Smooth muscle cell (in vitro differentiated cells): ENCODE measurements around the gene PLOD2. TPM values are rescaled to one million over a fixed set of nuclear protein-coding genes. Genes with fewer than 3 reads are reported as not detected.

Source experiments
- DNase-seq: peaks from one replicate; lab custom pipeline; 2025; ENCODE audit not compliant: unreplicated experiment; lab: John Stamatoyannopoulos, UW
- H2AFZ ChIP-seq: fragments of 200-600 bp; sonication (generic); 2 replicates; pipeline ENCODE4 v1.6.0; 2016; ENCODE audit warnings: antibody characterized with exemption, low read depth, mild to moderate bottlenecking
- H3F3A ChIP-seq: fragments of 200-600 bp; sonication (generic); 2 replicates; pipeline ENCODE4 v1.6.0; 2017; ENCODE audit warnings: antibody characterized with exemption, low read depth
- H3K27ac ChIP-seq: fragments of 200-600 bp; sonication (generic); 2 replicates; pipeline ENCODE4 v1.5.1; 2016; ENCODE audit warnings: low read depth, mild to moderate bottlenecking
- H3K27me3 ChIP-seq: fragments of 200-600 bp; sonication (generic); 2 replicates; pipeline ENCODE4 v1.6.1; 2016; ENCODE audit warnings: low read depth, mild to moderate bottlenecking
- H3K36me3 ChIP-seq: fragments of 200-600 bp; sonication (generic); 2 replicates; pipeline ENCODE4 v1.5.1; 2016; ENCODE audit warnings: low read depth
- H3K4me1 ChIP-seq: fragments of 200-600 bp; sonication (generic); 2 replicates; pipeline ENCODE4 v1.5.1; 2016; ENCODE audit warnings: low read depth
- H3K4me2 ChIP-seq: fragments of 200-600 bp; sonication (generic); 2 replicates; pipeline ENCODE4 v1.6.0; 2016; ENCODE audit warnings: mild to moderate bottlenecking
- H3K4me3 ChIP-seq: fragments of 200-600 bp; sonication (generic); 2 replicates; pipeline ENCODE4 v1.5.1; 2016; ENCODE audit warnings: mild to moderate bottlenecking
- H3K79me2 ChIP-seq: fragments of 200-600 bp; sonication (generic); 2 replicates; pipeline ENCODE4 v1.6.0; 2016; ENCODE audit warnings: low read depth, mild to moderate bottlenecking
- H3K9ac ChIP-seq: fragments of 200-600 bp; sonication (generic); 2 replicates; pipeline ENCODE4 v1.6.0; 2016; ENCODE audit warnings: low read depth
- H3K9me3 ChIP-seq: fragments of 200-600 bp; sonication (generic); replicated peaks from 2 replicates; pipeline ENCODE4 v1.5.1; 2016; ENCODE audit warnings: low read depth
- H4K20me1 ChIP-seq: fragments of 200-600 bp; sonication (generic); 2 replicates; pipeline ENCODE4 v1.6.0; 2016; ENCODE audit warnings: low read depth
- CTCF ChIP-seq: fragments of 200-600 bp; sonication (generic); IDR thresholded peaks from 2 replicates; pipeline ENCODE4 v1.5.1; 2017; ENCODE audit warnings: borderline replicate concordance, mild to moderate bottlenecking, antibody characterized with exemption; ENCODE audit not compliant: insufficient read depth, poor library complexity, severe bottlenecking
- WGBS: methylation state at CpG from one replicate; pipeline ENCODE4 v1.1.7; 2016; ENCODE audit warnings: low lambda C conversion rate; 5-methylcytosine and 5-hydroxymethylcytosine counted together
- polyA plus RNA-seq: library from polyadenylated mRNA; unstranded; fragments of >200 nt; fragmentation: Nextera tagmentation; extraction: Ambion mirVana; gene quantifications from 2 replicates; pipeline ENCODE4 v1.2.1, GENCODE V29; 2016
- total RNA-seq: library from RNA; depleted of rRNA; stranded (reverse); fragments of >200 nt; gene quantifications from 2 replicates; pipeline ENCODE4 v1.2.3, GENCODE V29; 2014

Gene PLOD2
- total and polyA plus RNA-seq, 2 experiments from 2014 or later: 372 to 658 TPM

GRCh38 chr3:146159037-146159436, 1.9 kb downstream of the PLOD2 start:
- peak overlapping the region; percentile 96 for H3K27ac ChIP-seq
- H3K4me2 ChIP-seq: peak overlapping the region; percentile 89
- peak overlapping the region; percentile 93 for H3K9ac ChIP-seq
- peaks cover 83% of the 10 kb centered on the region for H3K79me2 ChIP-seq
- no peaks in the 10 kb centered on the region for H3K9me3 ChIP-seq
- H3F3A ChIP-seq: peaks cover 27% of the 10 kb centered on the region
- H3K4me3 ChIP-seq: peak overlapping the region; percentile 88
- peaks cover 12% of the 10 kb centered on the region for H3K4me1 ChIP-seq
- no peak for TF ChIP-seq CTCF
- 18% methylated on average over 4 of the region's 4 CpGs for WGBS
- DNase-seq: no peak
- no peaks in the 10 kb centered on the region for H3K36me3 ChIP-seq
- no peaks in the 10 kb centered on the region for H3K27me3 ChIP-seq
- H2AFZ ChIP-seq: no peak overlapping the region
- peaks cover 68% of the 10 kb centered on the region for H4K20me1 ChIP-seq

GRCh38 chr3:146157325-146158060, 3.5 kb downstream of the PLOD2 start:
- Histone ChIP-seq H3K79me2 (peaks cover 94% of the 10 kb centered on the region), H2AFZ (no peak overlapping the region), H3K27me3 (no peaks in the 10 kb centered on the region), H3K9me3 (no peaks in the 10 kb centered on the region), H3K4me2 (peak overlapping the region; percentile 89), H3K9ac (peak overlapping the region; percentile 93), H3K36me3 (no peaks in the 10 kb centered on the region), H3K4me1 (peaks cover 22% of the 10 kb centered on the region), H3K27ac (peak overlapping the region; percentile 96), H3K4me3 (peak overlapping the region; percentile 88), H3F3A (peaks cover 24% of the 10 kb centered on the region), H4K20me1 (peaks cover 84% of the 10 kb centered on the region)
- no peak for TF ChIP-seq CTCF
- DNase-seq: no peak
- WGBS: 48% methylated on average over 2 of the region's 2 CpGs

DNA sequence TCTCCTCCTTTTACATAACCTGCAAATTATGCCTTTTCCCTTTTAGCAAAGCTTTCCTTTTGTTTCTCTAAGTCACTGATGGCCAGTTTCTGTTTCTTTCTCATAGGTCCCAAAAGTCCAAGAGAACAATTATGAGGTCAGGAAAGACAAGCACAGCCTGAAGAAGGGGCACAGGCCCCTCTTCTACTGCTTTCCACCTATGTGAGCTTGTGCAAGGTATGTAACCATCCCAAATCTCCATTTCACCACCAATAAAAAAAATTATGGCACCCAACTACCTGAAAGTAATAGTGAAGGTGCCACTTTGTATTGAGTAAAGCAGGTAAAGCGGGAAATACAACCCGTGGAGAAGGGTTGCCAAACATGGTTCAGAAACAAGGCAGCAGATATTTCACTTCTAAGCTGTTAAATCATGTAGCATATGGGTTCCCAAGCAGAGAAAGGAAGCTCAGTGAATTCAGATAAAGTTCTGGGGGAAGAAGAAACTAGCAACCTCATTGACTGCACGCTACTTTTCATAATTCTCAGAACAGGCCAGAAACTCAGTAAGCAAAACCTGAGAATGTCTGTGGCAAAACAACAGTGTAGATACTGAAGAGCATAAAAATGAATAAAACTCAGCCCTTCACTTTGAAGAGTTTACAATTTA, 4.2 kb downstream of the PLOD2 start:
- peak overlapping the region; percentile 96 for H3K27ac ChIP-seq
- 44% methylated on average over 3 of the region's 3 CpGs for WGBS
- peaks cover 91% of the 10 kb centered on the region for H4K20me1 ChIP-seq
- TF ChIP-seq CTCF: no peak
- H3K4me1 ChIP-seq: peaks cover 22% of the 10 kb centered on the region
- H3K9me3 ChIP-seq: no peaks in the 10 kb centered on the region
- H3K79me2 ChIP-seq: peaks cover 94% of the 10 kb centered on the region
- peak overlapping the region; percentile 89 for H3K4me2 ChIP-seq
- peak overlapping the region; percentile 93 for H3K9ac ChIP-seq
- H3F3A ChIP-seq: peaks cover 17% of the 10 kb centered on the region
- H3K36me3 ChIP-seq: no peaks in the 10 kb centered on the region
- no peak for DNase-seq
- peak overlapping the region; percentile 88 for H3K4me3 ChIP-seq
- H2AFZ ChIP-seq: no peak overlapping the region
- no peaks in the 10 kb centered on the region for H3K27me3 ChIP-seq
